HFF-Myc (cell line): Measurements from ENCODE around the gene NKG7.
"Not testable (repeated sequence)": the region's sequence is repeated elsewhere in the genome, so short reads cannot be mapped to it uniquely, and the experiment has no call there.

Experiments used
- DNase-seq: peaks from one replicate; pipeline ENCODE4 v3.0.0-alpha.2; 2011; ENCODE audit warnings: low read depth; ENCODE audit errors: extremely low read depth
- H3K4me3 ChIP-seq: replicated peaks from 2 replicates; pipeline ENCODE4 v1.5.1; 2011; ENCODE audit warnings: low read depth, mild to moderate bottlenecking, control low read depth, low read length
- TF ChIP-seq, protein P1 (sequence below): IDR thresholded peaks from 2 replicates; pipeline ENCODE4 v1.5.1; 2012; ENCODE audit warnings: mild to moderate bottlenecking, low read depth, low read length, control low read depth; ENCODE audit errors: missing control alignments

The NKG7 gene

DNA sequence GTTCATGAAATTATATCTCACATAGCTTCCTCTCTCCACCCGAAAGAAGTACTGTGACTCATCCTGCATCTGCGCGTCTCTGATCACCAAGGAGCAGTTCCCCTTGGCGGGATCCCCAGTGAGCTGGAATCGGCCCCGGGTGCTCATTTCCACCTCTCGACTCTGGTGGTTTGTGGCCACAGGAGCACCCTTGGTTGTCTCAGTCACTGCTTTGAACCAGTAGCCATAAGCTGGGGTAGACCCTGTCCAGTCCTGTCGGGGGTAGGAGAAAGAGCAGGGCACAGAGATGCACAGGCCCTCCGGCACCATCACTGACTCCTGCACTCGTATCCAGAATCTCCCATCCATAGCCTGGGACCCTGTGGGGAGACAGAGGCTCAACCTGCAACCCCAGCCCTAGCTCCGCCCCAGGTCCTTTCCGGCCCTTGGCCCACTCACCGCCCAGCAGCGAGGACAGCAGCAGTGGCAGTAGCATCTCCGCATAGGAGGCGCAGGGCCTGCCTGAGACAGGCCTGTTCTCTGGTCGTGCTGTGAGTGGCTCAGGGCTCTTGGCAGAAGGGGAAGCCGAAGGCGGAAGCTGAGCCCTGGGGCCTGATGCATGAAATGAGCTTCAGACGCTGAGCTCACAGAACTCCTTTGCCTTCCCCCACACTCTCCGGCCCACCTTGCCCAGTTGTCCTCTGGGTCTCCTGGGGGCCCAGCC lies 44.8 kb upstream of the NKG7 start, which contains the start of gene SIGLEC10:
TSS of gene SIGLEC10 (minus strand) at position 536 of the 703 bp plus-strand sequence. CDS start at position 475, 61 bp downstream.
- TF ChIP-seq, protein P1, sequence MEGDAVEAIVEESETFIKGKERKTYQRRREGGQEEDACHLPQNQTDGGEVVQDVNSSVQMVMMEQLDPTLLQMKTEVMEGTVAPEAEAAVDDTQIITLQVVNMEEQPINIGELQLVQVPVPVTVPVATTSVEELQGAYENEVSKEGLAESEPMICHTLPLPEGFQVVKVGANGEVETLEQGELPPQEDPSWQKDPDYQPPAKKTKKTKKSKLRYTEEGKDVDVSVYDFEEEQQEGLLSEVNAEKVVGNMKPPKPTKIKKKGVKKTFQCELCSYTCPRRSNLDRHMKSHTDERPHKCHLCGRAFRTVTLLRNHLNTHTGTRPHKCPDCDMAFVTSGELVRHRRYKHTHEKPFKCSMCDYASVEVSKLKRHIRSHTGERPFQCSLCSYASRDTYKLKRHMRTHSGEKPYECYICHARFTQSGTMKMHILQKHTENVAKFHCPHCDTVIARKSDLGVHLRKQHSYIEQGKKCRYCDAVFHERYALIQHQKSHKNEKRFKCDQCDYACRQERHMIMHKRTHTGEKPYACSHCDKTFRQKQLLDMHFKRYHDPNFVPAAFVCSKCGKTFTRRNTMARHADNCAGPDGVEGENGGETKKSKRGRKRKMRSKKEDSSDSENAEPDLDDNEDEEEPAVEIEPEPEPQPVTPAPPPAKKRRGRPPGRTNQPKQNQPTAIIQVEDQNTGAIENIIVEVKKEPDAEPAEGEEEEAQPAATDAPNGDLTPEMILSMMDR, result no peak
- no peak for DNase-seq
- H3K4me3 ChIP-seq, result no peak within 1 kb of the TSS

DNA sequence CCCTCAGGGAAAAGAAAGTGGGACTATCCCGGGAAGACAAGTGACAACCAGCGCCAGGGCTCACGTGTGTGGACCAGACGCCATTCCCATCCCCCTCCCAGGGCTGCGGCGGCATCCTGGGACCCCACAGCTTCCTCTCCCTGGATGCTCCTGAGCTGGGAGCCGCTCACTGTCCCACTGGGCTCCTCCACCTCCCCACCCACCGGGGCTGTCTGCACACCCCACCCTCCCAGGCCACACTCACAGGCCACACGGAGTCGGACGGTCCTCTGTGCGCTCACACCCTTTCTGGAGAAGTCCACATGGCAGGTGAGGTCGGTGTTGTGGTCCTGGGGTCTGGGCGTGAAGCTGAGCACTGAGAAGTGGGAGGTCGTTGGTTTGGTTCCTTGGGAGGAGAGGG lies 44.0 kb upstream of the NKG7 start:
- H3K4me3 ChIP-seq, DNase-seq: not testable (repeated sequence)

DNA sequence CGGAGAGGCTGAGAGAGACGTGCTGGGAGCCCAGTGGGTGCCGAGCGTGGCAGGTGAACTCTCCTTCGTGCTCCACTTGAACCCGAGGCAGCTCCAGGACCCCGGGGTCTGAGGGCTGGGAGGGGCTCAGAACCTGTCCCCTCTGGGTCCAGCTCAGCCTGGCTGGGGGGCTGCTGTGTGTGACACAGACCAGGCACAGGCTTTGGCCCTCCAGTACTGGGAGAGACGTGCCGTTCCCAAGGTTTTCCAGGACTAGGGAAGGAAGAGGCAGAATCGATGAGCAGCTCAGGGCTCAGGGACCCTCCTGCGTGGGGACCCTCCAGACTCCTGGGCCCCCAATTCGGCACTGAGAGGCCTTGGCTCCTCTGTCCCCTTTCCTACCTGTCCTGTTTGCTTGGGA lies 42.7 kb upstream of the NKG7 start:
- DNase-seq, result no peak
- TF ChIP-seq, protein P1, result no peak
- H3K4me3 ChIP-seq, result no peak overlapping the region

DNA sequence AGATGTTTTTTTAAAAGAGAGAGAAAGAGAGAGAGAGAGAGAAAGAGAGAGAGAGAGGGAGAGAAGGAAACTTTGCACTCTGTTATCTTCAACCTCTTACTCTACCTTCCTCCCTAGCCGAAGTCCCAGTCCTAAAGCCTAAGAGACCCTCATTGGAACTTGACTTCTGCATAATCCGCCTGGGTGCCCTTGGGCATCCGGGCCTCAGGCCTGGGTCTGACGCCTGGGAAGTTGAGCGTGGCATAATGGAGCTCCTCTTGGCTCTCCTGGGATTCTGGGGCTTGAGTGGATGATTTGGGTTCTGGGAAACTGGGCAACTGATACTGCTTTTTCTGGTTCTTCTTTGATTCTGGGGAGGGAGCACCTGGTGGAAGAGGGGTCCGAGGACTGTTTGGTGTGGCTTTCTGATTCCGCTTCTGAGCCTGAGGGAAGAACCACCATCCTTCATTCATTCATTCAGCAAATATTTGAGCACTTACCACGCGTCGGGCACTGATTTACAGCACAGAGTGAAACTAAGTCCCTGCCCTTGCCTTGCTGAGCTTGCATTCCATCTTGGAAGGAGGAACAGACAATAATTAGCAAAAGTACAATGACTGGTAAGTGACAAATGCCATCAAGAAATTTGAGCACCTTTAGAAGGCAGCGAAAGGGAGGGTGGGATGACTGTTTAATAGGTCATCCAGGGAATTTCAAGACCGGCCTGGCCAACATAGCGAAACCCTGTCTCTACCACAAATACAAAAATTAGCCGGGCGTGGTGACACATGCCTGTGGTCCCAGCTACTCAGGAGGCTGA lies 38.7 kb upstream of the NKG7 start:
- TF ChIP-seq, protein P1, result no peak
- no peak for DNase-seq
- H3K4me3 ChIP-seq, result no peak overlapping the region

DNA sequence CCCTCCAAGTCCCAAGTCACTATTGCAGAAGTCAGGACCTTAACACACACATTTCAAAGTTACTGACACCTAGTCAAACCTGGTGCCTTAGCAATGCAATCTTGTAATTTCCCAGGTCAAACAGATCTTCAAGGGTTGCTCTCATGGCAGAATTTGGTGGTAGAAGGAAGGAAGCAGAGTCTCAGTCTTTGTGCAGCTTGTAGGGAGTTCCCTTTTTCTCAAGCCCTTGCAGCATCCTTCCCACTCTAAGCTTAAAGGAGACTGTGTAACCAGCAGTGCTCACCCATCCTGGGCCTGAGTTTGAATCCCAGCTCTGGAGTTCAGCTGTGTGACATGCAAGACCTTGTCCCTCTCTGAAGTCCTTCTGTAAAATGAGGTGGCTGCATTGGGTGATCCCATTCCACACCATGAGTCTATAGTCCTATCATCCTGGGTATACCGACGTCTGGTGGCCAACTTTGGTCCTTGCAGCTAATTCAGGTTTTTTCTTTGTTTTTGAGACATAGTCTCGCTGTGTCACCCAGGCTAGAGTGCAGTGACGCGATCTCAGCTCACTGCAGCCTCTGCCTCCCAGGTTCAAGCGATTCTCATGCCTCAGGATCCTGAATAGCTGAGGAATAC lies 35.2 kb upstream of the NKG7 start:
- TF ChIP-seq, protein P1, result peak; percentile 23
- H3K4me3 ChIP-seq, result no peak overlapping the region

DNA sequence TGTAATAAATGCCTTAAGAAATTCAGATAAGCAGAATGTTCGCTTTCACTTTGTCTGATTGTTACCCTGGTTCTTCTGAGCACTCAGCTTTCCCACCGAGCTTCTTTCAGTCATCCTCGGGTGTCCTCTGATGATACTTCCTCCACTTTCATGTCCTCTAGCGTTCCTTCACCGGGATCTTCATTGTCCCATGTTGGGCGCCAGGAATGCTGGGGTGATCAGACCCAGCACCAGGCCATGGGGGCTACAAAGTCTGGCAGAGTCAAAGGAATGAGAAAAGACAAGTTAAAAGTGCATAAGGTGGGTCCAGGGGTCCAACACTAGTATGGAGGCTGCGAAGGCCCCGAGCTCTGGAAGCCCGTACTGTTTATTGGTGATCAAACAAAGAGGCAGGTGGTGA lies 29.7 kb upstream of the NKG7 start:
- TF ChIP-seq, protein P1, result no peak
- H3K4me3 ChIP-seq, result no peak overlapping the region
- no peak for DNase-seq

More for the DNA sequence above, 35.2 kb upstream of the NKG7 start:
- no peak for DNase-seq

DNA sequence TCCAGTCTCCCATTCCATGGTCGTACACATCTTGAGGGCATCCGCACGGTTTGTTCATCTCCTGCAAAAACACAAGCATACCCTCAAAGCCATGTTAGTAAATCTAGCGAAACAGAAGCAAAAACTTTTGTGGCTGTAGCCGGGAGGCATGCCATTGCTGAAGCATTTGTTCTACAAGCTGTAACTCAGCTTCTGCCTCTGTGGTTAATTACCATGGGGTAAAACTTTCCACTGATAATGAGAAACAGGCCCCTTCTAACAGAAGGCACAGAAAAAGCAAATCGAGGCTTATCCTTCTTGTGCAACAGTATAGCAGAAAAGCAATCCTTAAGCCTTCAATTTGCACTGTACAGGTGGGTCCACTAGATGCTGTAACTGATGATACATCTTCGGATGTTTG lies 27.5 kb upstream of the NKG7 start:
- DNase-seq, result not testable (repeated sequence)

More for the DNA sequence above, 27.5 kb upstream of the NKG7 start:
- not testable (repeated sequence) for H3K4me3 ChIP-seq
